HG03045 (cell line): Measurements from ENCODE around the gene FAM20B.
A peak's percentile ranks its signal among the peaks of the same experiment; 100 is the strongest.
"Not testable (repeated sequence)": the region's sequence is repeated elsewhere in the genome, so short reads cannot be mapped to it uniquely, and the experiment has no call there.

Experiments used
- ATAC-seq: cut with Tn5 transposase; IDR thresholded peaks from one replicate; pipeline ENCODE4 v1.9.1; 2021; ENCODE audit warnings: mild to moderate bottlenecking, moderate library complexity; ENCODE audit not compliant: unreplicated experiment

FAM20B gene

GRCh38 chr1:179025125-179025974 is at the start of gene FAM20B:
TSS of gene FAM20B (plus strand) at chr1:179025894. CDS start at chr1:179043848, 17,954 bp downstream.
- peak; percentile 81 for ATAC-seq

GRCh38 chr1:178976541-178976940 is 49.2 kb upstream of the FAM20B start:
- no peak for ATAC-seq

- ATAC-seq, result no peak
Observed at GRCh38 chr1:178986204-178986603, 39.5 kb upstream of the FAM20B start.

- not testable (repeated sequence) for ATAC-seq
Observed at GRCh38 chr1:178988198-178988597, 37.5 kb upstream of the FAM20B start.

GRCh38 chr1:178993559-178993958 is 32.1 kb upstream of the FAM20B start:
- no peak for ATAC-seq

- no peak for ATAC-seq
Observed at GRCh38 chr1:178997428-178997827, 28.3 kb upstream of the FAM20B start.

GRCh38 chr1:178998295-178998694 is 27.4 kb upstream of the FAM20B start:
- no peak for ATAC-seq

- no peak for ATAC-seq
Observed at GRCh38 chr1:178999061-178999460, 26.6 kb upstream of the FAM20B start.

GRCh38 chr1:179001451-179001850 is 24.2 kb upstream of the FAM20B start:
- ATAC-seq, result no peak

- peak; percentile 6 for ATAC-seq
Observed at GRCh38 chr1:179002064-179002463, 23.6 kb upstream of the FAM20B start.

- ATAC-seq, result peak; percentile 89
Observed at GRCh38 chr1:179002552-179003345, 22.9 kb upstream of the FAM20B start.

GRCh38 chr1:179003512-179004066 is 22.1 kb upstream of the FAM20B start:
- no peak for ATAC-seq

- ATAC-seq, result no peak
Observed at GRCh38 chr1:179007233-179007632, 18.5 kb upstream of the FAM20B start.

GRCh38 chr1:179010671-179011070 is 15.0 kb upstream of the FAM20B start:
- no peak for ATAC-seq

GRCh38 chr1:179012038-179012437 is 13.7 kb upstream of the FAM20B start:
- no peak for ATAC-seq

- no peak for ATAC-seq
Observed at GRCh38 chr1:179014123-179014522, 11.6 kb upstream of the FAM20B start.

- ATAC-seq, result no peak
Observed at GRCh38 chr1:179015396-179015795, 10.3 kb upstream of the FAM20B start.

GRCh38 chr1:179016706-179017382 is 8.8 kb upstream of the FAM20B start:
- ATAC-seq, result no peak

- no peak for ATAC-seq
Observed at GRCh38 chr1:179017383-179018326, 8.0 kb upstream of the FAM20B start.

- no peak for ATAC-seq
Observed at GRCh38 chr1:179021873-179022272, 3.8 kb upstream of the FAM20B start.
